Bronchial epithelial cell (primary cell): Measurements from ENCODE around the gene DNASE2B. TPM values are rescaled to one million over a fixed set of nuclear protein-coding genes. Genes with fewer than 3 reads are reported as not detected.

Experiments
- DNase-seq: peaks from one replicate; pipeline ENCODE4 v3.0.0-alpha.2; 2010; ENCODE audit warnings: low read depth
- FAIRE-seq: peaks from 2 replicates; lab custom pipeline; 2011; peaks lifted over from hg19 to GRCh38; lab: Jason Lieb, UNC
- H3K27me3 ChIP-seq: 2 replicates; pipeline ENCODE4 v1.5.1; 2011; ENCODE audit warnings: low read length; ENCODE audit not compliant: control insufficient read depth, insufficient read depth
- H3K36me3 ChIP-seq: 2 replicates; pipeline ENCODE4 v1.5.1; 2011; ENCODE audit warnings: low read length; ENCODE audit not compliant: control insufficient read depth, insufficient read depth
- H3K4me3 ChIP-seq: 2 replicates; pipeline ENCODE4 v1.5.1; 2011; ENCODE audit warnings: mild to moderate bottlenecking, low read depth, low read length, control low read depth
- CTCF ChIP-seq: IDR thresholded peaks from 2 replicates; pipeline ENCODE4 v1.5.1; 2011; ENCODE audit warnings: mild to moderate bottlenecking, moderate library complexity, low read length, control low read depth, inconsistent platforms; ENCODE audit not compliant: insufficient read depth, severe bottlenecking
- total RNA-seq: library from RNA; depleted of rRNA; stranded (reverse); fragments of >200 nt; gene quantifications from 2 replicates; pipeline ENCODE4 v1.2.1, GENCODE V29; 2014

The DNASE2B gene
- total RNA-seq, 1 donor from 2014 or later, result not detected

- DNase-seq, result no peak
- no peak overlapping the region for H3K4me3 ChIP-seq
- no peak for TF ChIP-seq CTCF
- FAIRE-seq, result no peak
- no peaks in the 10 kb centered on the region for H3K36me3 ChIP-seq
- H3K27me3 ChIP-seq, result no peaks in the 10 kb centered on the region
Observed at GRCh38 chr1:84385347-84385746, 12.9 kb upstream of the DNASE2B start.

- TF ChIP-seq CTCF, result no peak
- Histone ChIP-seq H3K36me3 (no peaks in the 10 kb centered on the region), H3K27me3 (no peaks in the 10 kb centered on the region), H3K4me3 (no peak overlapping the region)
- DNase-seq (peak; percentile 90), FAIRE-seq (no peak)
Observed at GRCh38 chr1:84386716-84387479, 11.4 kb upstream of the DNASE2B start.

- DNase-seq, result no peak
- TF ChIP-seq CTCF, result no peak
- Histone ChIP-seq H3K27me3 (no peaks in the 10 kb centered on the region), H3K36me3 (no peaks in the 10 kb centered on the region), H3K4me3 (no peak overlapping the region)
- FAIRE-seq, result no peak
Observed at GRCh38 chr1:84387480-84388163, 10.7 kb upstream of the DNASE2B start.

GRCh38 chr1:84390226-84390625, 8.1 kb upstream of the DNASE2B start:
- no peaks in the 10 kb centered on the region for H3K27me3 ChIP-seq
- FAIRE-seq (no peak), DNase-seq (peak; percentile 91)
- no peaks in the 10 kb centered on the region for H3K36me3 ChIP-seq
- no peak for TF ChIP-seq CTCF
- no peak overlapping the region for H3K4me3 ChIP-seq

GRCh38 chr1:84401156-84401555, 2.9 kb downstream of the DNASE2B start:
- no peak for TF ChIP-seq CTCF
- no peak overlapping the region for H3K4me3 ChIP-seq
- DNase-seq, result no peak
- H3K27me3 ChIP-seq, result no peaks in the 10 kb centered on the region
- no peaks in the 10 kb centered on the region for H3K36me3 ChIP-seq
- no peak for FAIRE-seq
